PC-9 (cell line): Measurements from ENCODE around the gene CRELD2. TPM values are rescaled to one million over a fixed set of nuclear protein-coding genes. Genes with fewer than 3 reads are reported as not detected.

ENCODE experiments used
- BruUV-seq: library from RNA; stranded (reverse); fragments of 400-500 nt; replicated peaks from 2 replicates; lab custom pipeline; 2021; lab: Mats Ljungman, UMichigan
- CTCF ChIA-PET: fragments of 300-600 bp; sonication (Branson Sonifier 250); formaldehyde crosslinking; loops from one replicate; lab custom pipeline; 2022; ENCODE audit warnings: antibody characterized with exemption; lab: Charles Lee
- POLR2A ChIA-PET: fragments of 300-600 bp; sonication (Branson Sonifier 250); formaldehyde crosslinking; loops from one replicate; lab custom pipeline; 2022; ENCODE audit warnings: antibody characterized with exemption; ENCODE audit not compliant: unreplicated experiment; lab: Charles Lee
- DNase-seq, 2 experiments: peaks; one replicate each; pipeline versions ENCODE4 v3.0.0 to v3.0.0-alpha.2; 2015 to 2022; ENCODE audit warnings: mixed read lengths in 1 of 2
- H2AFZ ChIP-seq: fragments of 200-600 bp; sonication (generic); 2 replicates; pipeline ENCODE4 v1.8.1; 2017; ENCODE audit warnings: antibody characterized with exemption
- H3F3A ChIP-seq: fragments of 200-600 bp; sonication (generic); 2 replicates; pipeline ENCODE4 v1.8.1; 2017; ENCODE audit warnings: antibody characterized with exemption, mild to moderate bottlenecking, low read depth; ENCODE audit not compliant: insufficient read depth
- H3K27ac ChIP-seq: fragments of 200-600 bp; sonication (generic); 2 replicates; pipeline ENCODE4 v1.6.1; 2016; ENCODE audit warnings: mixed run types
- H3K27me3 ChIP-seq: fragments of 200-600 bp; sonication (generic); 2 replicates; pipeline ENCODE4 v1.6.1; 2016; ENCODE audit warnings: low read depth, mixed run types; ENCODE audit not compliant: insufficient read depth
- H3K36me3 ChIP-seq: fragments of 200-600 bp; sonication (generic); 2 replicates; pipeline ENCODE4 v1.6.1; 2016; ENCODE audit warnings: low read depth, mixed run types
- H3K4me1 ChIP-seq: fragments of 200-600 bp; sonication (generic); replicated peaks from 2 replicates; pipeline ENCODE4 v1.6.1; 2016; ENCODE audit warnings: mixed run types; ENCODE audit not compliant: insufficient read depth
- H3K4me2 ChIP-seq: fragments of 200-600 bp; sonication (generic); 2 replicates; pipeline ENCODE4 v1.6.1; 2017; ENCODE audit warnings: mixed run types
- H3K4me3 ChIP-seq: fragments of 200-600 bp; sonication (generic); 2 replicates; pipeline ENCODE4 v1.6.1; 2016; ENCODE audit warnings: mixed run types
- H3K79me2 ChIP-seq: fragments of 200-600 bp; sonication (generic); 2 replicates; pipeline ENCODE4 v1.6.1; 2017; ENCODE audit warnings: low read depth, mixed run types
- H3K9me2 ChIP-seq: fragments of 200-600 bp; sonication (generic); 2 replicates; pipeline ENCODE4 v1.8.1; 2017; ENCODE audit warnings: mild to moderate bottlenecking; ENCODE audit not compliant: insufficient read depth
- H3K9me3 ChIP-seq: fragments of 200-600 bp; sonication (generic); 2 replicates; pipeline ENCODE4 v1.8.1; 2016; ENCODE audit warnings: low read depth; ENCODE audit not compliant: insufficient read depth
- H4K20me1 ChIP-seq: fragments of 200-600 bp; sonication (generic); 2 replicates; pipeline ENCODE4 v1.8.1; 2017; ENCODE audit not compliant: insufficient read depth
- CTCF ChIP-seq: fragments of 200-600 bp; sonication (generic); conservative IDR thresholded peaks from 2 replicates; pipeline ENCODE4 v1.6.1; 2017; ENCODE audit warnings: mixed run types, antibody characterized with exemption, mild to moderate bottlenecking, moderate library complexity
- EZH2 ChIP-seq: fragments of 200-600 bp; sonication (generic); IDR thresholded peaks from 2 replicates; pipeline ENCODE4 v1.8.0; 2017; ENCODE audit warnings: antibody characterized with exemption, low read depth
- intact Hi-C: fragments of 100-400 bp; cut with micrococcal nuclease; formaldehyde crosslinking; loops from one replicate; pipeline ENCODE4 v1.10.0; 2022; ENCODE audit not compliant: unreplicated experiment
- total RNA-seq: library from RNA; stranded (reverse); gene quantifications from 2 replicates; pipeline ENCODE4 v1.2.3, GENCODE V29; 2021

CRELD2 gene
- total RNA-seq, 1 experiment from 2014 or later, result 30.7 TPM

- peak in 1 of 2 experiments; percentile 84 for DNase-seq
- no peaks in the 10 kb centered on the region for H3K79me2 ChIP-seq
- no peak overlapping the region for H2AFZ ChIP-seq
- H3K9me3 ChIP-seq, result no peaks in the 10 kb centered on the region
- peak overlapping the region; percentile 58 for H3K4me2 ChIP-seq
- H3F3A ChIP-seq, result peaks cover 37% of the 10 kb centered on the region
- no TSS peak for BruUV-seq
- H3K27me3 ChIP-seq, result no peaks in the 10 kb centered on the region
- H3K27ac ChIP-seq, result no peak overlapping the region
- intact Hi-C loops, result no loop called here
- POLR2A ChIA-PET, result interaction anchor here (1.5 kb wide), 1 partner anchor 17 kb away, joined by 4 read pairs; no protein-coding TSS in a partner anchor
- no peaks in the 10 kb centered on the region for H3K36me3 ChIP-seq
- H3K4me1 ChIP-seq, result peaks cover 29% of the 10 kb centered on the region
- no peaks in the 10 kb centered on the region for H4K20me1 ChIP-seq
- no peaks in the 10 kb centered on the region for H3K9me2 ChIP-seq
- TF ChIP-seq CTCF, result no peak
- no peak for TF ChIP-seq EZH2
- peak overlapping the region; percentile 30; the same call in 1 of the 2 replicates for H3K4me3 ChIP-seq
- CTCF ChIA-PET, result no interaction called here
Observed at GRCh38 chr22:49934891-49935557, 16.6 kb downstream of the CRELD2 start.

DNA sequence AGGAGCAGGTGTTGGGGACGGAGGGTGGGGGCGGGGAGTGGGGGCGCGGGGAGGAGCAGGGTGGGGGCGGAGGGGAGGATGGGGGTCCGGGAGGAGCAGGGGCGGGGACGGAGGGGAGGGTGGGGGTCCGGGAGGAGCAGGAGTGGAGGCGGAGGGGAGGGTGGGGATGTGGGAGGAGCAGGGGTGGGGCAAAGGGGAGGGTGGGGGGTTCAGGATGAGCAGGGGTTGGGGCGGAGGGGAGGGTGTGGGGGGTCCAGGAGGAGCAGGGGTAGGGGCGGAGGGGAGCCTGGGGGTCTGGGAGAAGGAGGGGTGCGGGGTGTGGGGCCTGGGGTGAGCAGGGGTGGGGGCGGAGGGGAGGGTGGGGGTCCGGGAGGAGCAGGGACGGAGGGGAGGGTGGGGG lies 17.1 kb downstream of the CRELD2 start:
- no peaks in the 10 kb centered on the region for H3K36me3 ChIP-seq
- ChIA-PET CTCF (interaction anchor here (0.7 to 1.0 kb wide), 2 partner anchors 95 to 405 kb away, joined by 6 to 8 read pairs; no protein-coding TSS in a partner anchor), POLR2A (interaction anchor here (0.7 to 1.5 kb wide), 3 partner anchors 10 to 17 kb away, joined by 4 to 9 read pairs (median 5); no protein-coding TSS in a partner anchor)
- no peak overlapping the region for H2AFZ ChIP-seq
- H3K4me3 ChIP-seq, result no peak overlapping the region
- no peaks in the 10 kb centered on the region for H4K20me1 ChIP-seq
- H3F3A ChIP-seq, result peaks cover 34% of the 10 kb centered on the region
- peaks cover 29% of the 10 kb centered on the region for H3K4me1 ChIP-seq
- TF ChIP-seq CTCF (no peak), EZH2 (no peak)
- H3K27ac ChIP-seq, result no peak overlapping the region
- no peaks in the 10 kb centered on the region for H3K9me3 ChIP-seq
- BruUV-seq, result no TSS peak
- H3K79me2 ChIP-seq, result no peaks in the 10 kb centered on the region
- H3K9me2 ChIP-seq, result no peaks in the 10 kb centered on the region
- no peak for DNase-seq
- intact Hi-C loops, result no loop called here
- no peaks in the 10 kb centered on the region for H3K27me3 ChIP-seq
- no peak overlapping the region for H3K4me2 ChIP-seq

GRCh38 chr22:49936018-49936972 lies 17.9 kb downstream of the CRELD2 start:
- H2AFZ ChIP-seq, result peak overlapping the region; percentile 59; the same call in 1 of the 2 replicates
- ChIA-PET POLR2A (interaction anchor here (0.6 to 1.5 kb wide), 5 partner anchors 10 to 626 kb away, joined by 3 to 10 read pairs (median 5); partner anchors contain the start of gene SYCE3), CTCF (interaction anchor here (0.6 to 1.0 kb wide), 6 partner anchors 14 to 405 kb away, joined by 3 to 12 read pairs (median 7); no protein-coding TSS in a partner anchor)
- H3K9me2 ChIP-seq, result no peaks in the 10 kb centered on the region
- TSS peak; percentile 55 for BruUV-seq
- H3K79me2 ChIP-seq, result no peaks in the 10 kb centered on the region
- H3K4me1 ChIP-seq, result peaks cover 26% of the 10 kb centered on the region
- intact Hi-C loops, result loop anchor here (1.0 kb wide), 2 partner anchors 15 to 26 kb away; no protein-coding TSS in a partner anchor
- H3K27ac ChIP-seq, result no peak overlapping the region
- H3K9me3 ChIP-seq, result no peaks in the 10 kb centered on the region
- peak overlapping the region; percentile 98 for H3K4me2 ChIP-seq
- TF ChIP-seq CTCF, result no peak
- TF ChIP-seq EZH2, result no peak
- H3F3A ChIP-seq, result peaks cover 29% of the 10 kb centered on the region
- peak; percentile 75 to 97 for DNase-seq
- H4K20me1 ChIP-seq, result no peaks in the 10 kb centered on the region
- peak overlapping the region; percentile 53; the same call in 1 of the 2 replicates for H3K4me3 ChIP-seq
- no peaks in the 10 kb centered on the region for H3K27me3 ChIP-seq
- no peaks in the 10 kb centered on the region for H3K36me3 ChIP-seq
